HEK293 (cell line): ENCODE results near the gene PTP4A2.

ENCODE experiments used
- CTCF ChIA-PET: fragments of 350-600 bp; formaldehyde crosslinking; extraction: SDS; loops from one replicate; lab custom pipeline; 2021; ENCODE audit warnings: antibody characterized with exemption; lab: Yijun Ruan, JAX
- POLR2A ChIA-PET: fragments of 300-600 bp; formaldehyde crosslinking; extraction: SDS; loops from one replicate; lab custom pipeline; 2020; ENCODE audit warnings: antibody characterized with exemption, inconsistent platforms; lab: Yijun Ruan, JAX
- H3K27ac ChIP-seq: fragments of 200-500 bp; sonication (Bioruptor generic); 2 replicates; pipeline ENCODE4 v1.5.1; 2014; ENCODE audit warnings: low read depth, low read length, control low read depth, inconsistent platforms; ENCODE audit errors: extremely low read depth
- H3K36me3 ChIP-seq, 2 experiments: fragments of 200-500 bp in 1 of 2; sonication (Bioruptor generic) in 1 of 2; 1 replicate in 1 of 2; 2 replicates in 1 of 2; pipeline ENCODE4 v1.5.1; 2014 to 2017; ENCODE audit warnings: inconsistent platforms in 2 of 2, low read length in 2 of 2; ENCODE audit not compliant: control insufficient read depth in 2 of 2, insufficient read depth in 1 of 2
- H3K4me1 ChIP-seq: fragments of 200-500 bp; sonication (Bioruptor generic); 2 replicates; pipeline ENCODE4 v1.5.1; 2014; ENCODE audit warnings: mild to moderate bottlenecking, low read length, inconsistent platforms; ENCODE audit not compliant: control insufficient read depth, insufficient read depth
- H3K4me3 ChIP-seq: 2 replicates; pipeline ENCODE4 v1.5.1; 2011; ENCODE audit warnings: low read depth, mild to moderate bottlenecking, control low read depth, low read length, moderate library complexity
- H3K9me3 ChIP-seq: fragments of 200-500 bp; sonication (Bioruptor generic); 2 replicates; pipeline ENCODE4 v1.5.1; 2014; ENCODE audit warnings: low read depth, low read length, inconsistent platforms; ENCODE audit not compliant: control insufficient read depth, insufficient read depth
- AEBP2 ChIP-seq: fragments of 450-650 bp; formaldehyde crosslinking; IDR thresholded peaks from 2 replicates; pipeline ENCODE4 v1.5.1; 2016; ENCODE audit warnings: missing biosample characterization, missing genetic modification characterization, borderline replicate concordance
- BCL11A ChIP-seq: fragments of 450-650 bp; formaldehyde crosslinking; IDR thresholded peaks from 2 replicates; pipeline ENCODE4 v1.5.1; 2016; ENCODE audit warnings: low read depth, missing biosample characterization, missing genetic modification characterization
- BCL11B ChIP-seq: fragments of 450-650 bp; formaldehyde crosslinking; IDR thresholded peaks from 2 replicates; pipeline ENCODE4 v1.5.1; 2016; ENCODE audit warnings: low read depth, missing biosample characterization, missing genetic modification characterization
- MZF1 ChIP-seq: fragments of 450-650 bp; formaldehyde crosslinking; IDR thresholded peaks from 2 replicates; pipeline ENCODE4 v1.5.1; 2017; ENCODE audit warnings: missing biosample characterization, missing genetic modification characterization, borderline replicate concordance
- SCRT1 ChIP-seq: fragments of 450-650 bp; formaldehyde crosslinking; IDR thresholded peaks from 2 replicates; pipeline ENCODE4 v1.5.1; 2016; ENCODE audit warnings: missing biosample characterization, missing genetic modification characterization, borderline replicate concordance
- SP7 ChIP-seq: fragments of 450-650 bp; formaldehyde crosslinking; IDR thresholded peaks from 2 replicates; pipeline ENCODE4 v1.5.1; 2016; ENCODE audit warnings: missing biosample characterization, missing genetic modification characterization
- TSHZ1 ChIP-seq: fragments of 450-650 bp; formaldehyde crosslinking; IDR thresholded peaks from 2 replicates; pipeline ENCODE4 v1.5.1; 2016; ENCODE audit warnings: missing biosample characterization, missing genetic modification characterization, borderline replicate concordance
- ZBTB11 ChIP-seq: fragments of 450-650 bp; formaldehyde crosslinking; conservative IDR thresholded peaks from 2 replicates; pipeline ENCODE4 v1.5.1; 2016; ENCODE audit warnings: low read depth, missing biosample characterization, missing genetic modification characterization
- ZBTB20 ChIP-seq: fragments of 450-650 bp; formaldehyde crosslinking; IDR thresholded peaks from 2 replicates; pipeline ENCODE4 v1.5.1; 2016; ENCODE audit warnings: missing biosample characterization, missing genetic modification characterization
- ZBTB26 ChIP-seq: fragments of 450-650 bp; formaldehyde crosslinking; optimal IDR thresholded peaks from 2 replicates; pipeline ENCODE3; 2016; ENCODE audit warnings: missing biosample characterization, mild to moderate bottlenecking, missing genetic modification characterization
- ZFP69B ChIP-seq: fragments of 450-650 bp; formaldehyde crosslinking; IDR thresholded peaks from 2 replicates; pipeline ENCODE4 v1.5.1; 2016; ENCODE audit warnings: missing biosample characterization, missing genetic modification characterization
- ZNF18 ChIP-seq: fragments of 450-650 bp; formaldehyde crosslinking; IDR thresholded peaks from 2 replicates; pipeline ENCODE4 v1.5.1; 2016; ENCODE audit warnings: missing biosample characterization, missing genetic modification characterization
- ZNF223 ChIP-seq: fragments of 450-650 bp; formaldehyde crosslinking; IDR thresholded peaks from 2 replicates; pipeline ENCODE4 v1.5.1; 2016; ENCODE audit warnings: missing biosample characterization, missing genetic modification characterization
- ZNF26 ChIP-seq: fragments of 450-650 bp; formaldehyde crosslinking; IDR thresholded peaks from 2 replicates; pipeline ENCODE4 v1.5.1; 2016; ENCODE audit warnings: missing biosample characterization, missing genetic modification characterization
- ZNF292 ChIP-seq: fragments of 450-650 bp; formaldehyde crosslinking; IDR thresholded peaks from 2 replicates; pipeline ENCODE4 v1.5.1; 2016; ENCODE audit warnings: low read depth, missing biosample characterization, missing genetic modification characterization, borderline replicate concordance
- ZNF324 ChIP-seq: fragments of 450-650 bp; formaldehyde crosslinking; IDR thresholded peaks from 2 replicates; pipeline ENCODE4 v1.5.1; 2016; ENCODE audit warnings: missing biosample characterization, missing genetic modification characterization
- ZNF37A ChIP-seq: fragments of 450-650 bp; IDR thresholded peaks from 2 replicates; pipeline ENCODE4 v1.5.1; 2018; ENCODE audit warnings: missing biosample characterization, missing genetic modification characterization
- ZNF549 ChIP-seq: fragments of 450-650 bp; IDR thresholded peaks from 2 replicates; pipeline ENCODE4 v1.5.1; 2018; ENCODE audit warnings: missing biosample characterization, missing genetic modification characterization, mild to moderate bottlenecking, inconsistent platforms, moderate library complexity
- ZNF555 ChIP-seq: fragments of 450-650 bp; formaldehyde crosslinking; conservative IDR thresholded peaks from 2 replicates; pipeline ENCODE4 v1.5.1; 2017; ENCODE audit warnings: missing biosample characterization, mild to moderate bottlenecking, missing genetic modification characterization, inconsistent platforms
- ZNF558 ChIP-seq: fragments of 450-650 bp; formaldehyde crosslinking; IDR thresholded peaks from 2 replicates; pipeline ENCODE4 v1.5.1; 2016; ENCODE audit warnings: missing biosample characterization, missing genetic modification characterization
- ZNF654 ChIP-seq: fragments of 450-650 bp; formaldehyde crosslinking; IDR thresholded peaks from 2 replicates; pipeline ENCODE4 v1.5.1; 2016; ENCODE audit warnings: low read depth, missing biosample characterization, missing genetic modification characterization
- ZNF660 ChIP-seq: fragments of 450-650 bp; IDR thresholded peaks from 2 replicates; pipeline ENCODE4 v1.5.1; 2018; ENCODE audit warnings: missing biosample characterization, mild to moderate bottlenecking, missing genetic modification characterization

Gene PTP4A2

GRCh38 chr1:31937300-31938183 is 626 bp downstream of the PTP4A2 start (continued):
- TF ChIP-seq ZBTB11 (tag by site-specific recombination): peak; percentile 56; the same call in 1 of the 2 replicates
- TF ChIP-seq MZF1 (tag by site-specific recombination): no peak
- no peak for TF ChIP-seq ZNF660 (tag by site-specific recombination)
- TF ChIP-seq AEBP2 (tag by site-specific recombination): peak; percentile 82; the same call in 1 of the 2 replicates
- TF ChIP-seq TSHZ1 (tag by site-specific recombination): peak; percentile 41; the same call in 1 of the 2 replicates
- peak; percentile 90 for TF ChIP-seq ZNF18 (tag by site-specific recombination)

- TF ChIP-seq SCRT1 (tag by site-specific recombination): no peak
- TF ChIP-seq ZNF555 (tag by site-specific recombination): no peak
- no peak for TF ChIP-seq ZFP69B
- TF ChIP-seq ZNF549 (tag by site-specific recombination): no peak
- TF ChIP-seq ZNF37A: no peak
- no peak for TF ChIP-seq BCL11A (tag by site-specific recombination)
- TF ChIP-seq SP7 (tag by site-specific recombination): no peak
- TF ChIP-seq ZNF324 (tag by site-specific recombination): no peak
- TF ChIP-seq ZNF558: no peak
- no peak for TF ChIP-seq ZNF654 (tag by site-specific recombination)
- TF ChIP-seq ZBTB20 (tag by site-specific recombination): no peak
- TF ChIP-seq ZNF292 (tag by site-specific recombination): no peak
- TF ChIP-seq BCL11B (tag by site-specific recombination): no peak
- no peak for TF ChIP-seq ZNF26 (tag by site-specific recombination)
- no peak for TF ChIP-seq ZNF223 (tag by site-specific recombination)
- no peak for TF ChIP-seq ZBTB26 (tag by site-specific recombination)
- no peaks in the 10 kb centered on the region for H3K9me3 ChIP-seq
- peak overlapping the region; percentile 97 for H3K4me3 ChIP-seq
- ChIA-PET CTCF (interaction anchor here (0.7 kb wide), 1 partner anchor 39 kb away, joined by 3 read pairs; no protein-coding TSS in a partner anchor), POLR2A (interaction anchor here (1.6 kb wide), 1 partner anchor 27 kb away, joined by 7 read pairs; no protein-coding TSS in a partner anchor)
- H3K27ac ChIP-seq: peak overlapping the region; percentile 88
- peaks cover 35% of the 10 kb centered on the region for H3K4me1 ChIP-seq
- no peaks in the 10 kb centered on the region for H3K36me3 ChIP-seq
Observed at GRCh38 chr1:31936981-31937299, 1.2 kb downstream of the PTP4A2 start.
